ENCODE results near the gene ITGB5.

DNA sequence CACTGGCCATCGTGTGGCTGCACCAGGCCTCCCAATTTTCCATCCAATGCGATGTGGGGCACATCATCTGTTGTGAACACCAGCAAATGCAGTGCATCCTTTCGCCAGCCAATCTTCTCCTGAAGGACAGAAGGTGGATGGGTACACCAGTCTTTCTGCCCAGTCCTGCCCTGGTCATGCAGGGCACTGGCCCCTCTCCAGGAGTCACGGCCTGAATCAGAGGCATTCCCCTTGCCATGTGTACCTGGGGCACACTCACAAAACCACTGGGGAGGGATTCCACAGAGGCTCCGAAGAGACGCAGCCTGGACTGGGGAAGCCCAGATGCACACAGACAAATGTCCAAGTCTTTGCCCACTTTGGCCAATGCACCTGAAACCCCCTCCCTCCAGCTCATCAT is 65.8 kb downstream of the ITGB5 start:
- no peak for TF ChIP-seq POLR2A (IDR thresholded peaks at IDR 0.05; ENCODE audit: low read depth, low read length)
- TF ChIP-seq, protein P1, sequence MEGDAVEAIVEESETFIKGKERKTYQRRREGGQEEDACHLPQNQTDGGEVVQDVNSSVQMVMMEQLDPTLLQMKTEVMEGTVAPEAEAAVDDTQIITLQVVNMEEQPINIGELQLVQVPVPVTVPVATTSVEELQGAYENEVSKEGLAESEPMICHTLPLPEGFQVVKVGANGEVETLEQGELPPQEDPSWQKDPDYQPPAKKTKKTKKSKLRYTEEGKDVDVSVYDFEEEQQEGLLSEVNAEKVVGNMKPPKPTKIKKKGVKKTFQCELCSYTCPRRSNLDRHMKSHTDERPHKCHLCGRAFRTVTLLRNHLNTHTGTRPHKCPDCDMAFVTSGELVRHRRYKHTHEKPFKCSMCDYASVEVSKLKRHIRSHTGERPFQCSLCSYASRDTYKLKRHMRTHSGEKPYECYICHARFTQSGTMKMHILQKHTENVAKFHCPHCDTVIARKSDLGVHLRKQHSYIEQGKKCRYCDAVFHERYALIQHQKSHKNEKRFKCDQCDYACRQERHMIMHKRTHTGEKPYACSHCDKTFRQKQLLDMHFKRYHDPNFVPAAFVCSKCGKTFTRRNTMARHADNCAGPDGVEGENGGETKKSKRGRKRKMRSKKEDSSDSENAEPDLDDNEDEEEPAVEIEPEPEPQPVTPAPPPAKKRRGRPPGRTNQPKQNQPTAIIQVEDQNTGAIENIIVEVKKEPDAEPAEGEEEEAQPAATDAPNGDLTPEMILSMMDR (IDR thresholded peaks at IDR 0.05; ENCODE audit: extremely low read depth in 1 of 2, insufficient read depth in 1 of 2, low read depth in 1 of 2, low read length in 2 of 2) = no peak
- TF ChIP-seq FOS (IDR thresholded peaks at IDR 0.05; ENCODE audit: borderline replicate concordance, insufficient read depth, low read length) = no peak

Data from endothelial cell of umbilical vein (primary cell).